HEK293T (cell line): ENCODE measurements around the gene CTH.

ENCODE experiments used
- CTCF ChIA-PET: fragments of 350-600 bp; formaldehyde crosslinking; extraction: SDS; loops from one replicate; lab custom pipeline; 2021; ENCODE audit warnings: antibody characterized with exemption, inconsistent platforms; lab: Yijun Ruan, JAX
- POLR2A ChIA-PET: fragments of 350-600 bp; formaldehyde crosslinking; extraction: SDS; loops from one replicate; lab custom pipeline; 2020; ENCODE audit warnings: antibody characterized with exemption, inconsistent platforms; lab: Yijun Ruan, JAX
- DNase-seq: peaks from one replicate; pipeline ENCODE4 v3.0.0; 2012; ENCODE audit warnings: mixed read lengths; ENCODE audit errors: extremely low spot score
- ARNT ChIP-seq: fragments of 450-650 bp; IDR thresholded peaks from 2 replicates; pipeline ENCODE4 v1.6.1; 2017; ENCODE audit warnings: mild to moderate bottlenecking
- BHLHE40 ChIP-seq: fragments of 450-650 bp; IDR thresholded peaks from 2 replicates; pipeline ENCODE4 v1.6.1; 2016; ENCODE audit warnings: mild to moderate bottlenecking, moderate library complexity, borderline replicate concordance
- CTBP1 ChIP-seq: fragments of 450-650 bp; IDR thresholded peaks from 2 replicates; pipeline ENCODE4 v1.6.1; 2016; ENCODE audit warnings: borderline replicate concordance
- ELF4 ChIP-seq: fragments of 450-650 bp; IDR thresholded peaks from 2 replicates; pipeline ENCODE4 v1.6.1; 2017; ENCODE audit warnings: antibody characterized with exemption
- FOXA1 ChIP-seq: fragments of 450-650 bp; IDR thresholded peaks from 2 replicates; pipeline ENCODE4 v1.6.1; 2016; ENCODE audit warnings: mild to moderate bottlenecking
- FOXK2 ChIP-seq: fragments of 450-650 bp; IDR thresholded peaks from 2 replicates; pipeline ENCODE4 v1.6.1; 2016; ENCODE audit warnings: mild to moderate bottlenecking
- FOXM1 ChIP-seq: fragments of 450-650 bp; IDR thresholded peaks from 2 replicates; pipeline ENCODE4 v1.6.1; 2017; ENCODE audit warnings: mild to moderate bottlenecking, borderline replicate concordance
- HDGF ChIP-seq: fragments of 450-650 bp; IDR thresholded peaks from 2 replicates; pipeline ENCODE4 v1.6.1; 2017; ENCODE audit warnings: antibody characterized with exemption, borderline replicate concordance
- L3MBTL2 ChIP-seq: fragments of 450-650 bp; conservative IDR thresholded peaks from 2 replicates; pipeline ENCODE4 v1.6.1; 2016; ENCODE audit warnings: mild to moderate bottlenecking
- LEF1 ChIP-seq: fragments of 450-650 bp; IDR thresholded peaks from 2 replicates; pipeline ENCODE4 v1.6.1; 2017; ENCODE audit warnings: mild to moderate bottlenecking, borderline replicate concordance
- NFRKB ChIP-seq: fragments of 450-650 bp; IDR thresholded peaks from 2 replicates; pipeline ENCODE4 v1.6.1; 2016; ENCODE audit warnings: mild to moderate bottlenecking, moderate library complexity
- PKNOX1 ChIP-seq: fragments of 450-650 bp; IDR thresholded peaks from 2 replicates; pipeline ENCODE4 v1.6.1; 2016
- SP1 ChIP-seq: fragments of 450-650 bp; IDR thresholded peaks from 2 replicates; pipeline ENCODE4 v1.6.1; 2017
- SUZ12 ChIP-seq: fragments of 450-650 bp; IDR thresholded peaks from 2 replicates; pipeline ENCODE4 v1.6.1; 2016; ENCODE audit warnings: mild to moderate bottlenecking
- TARDBP ChIP-seq: fragments of 450-650 bp; IDR thresholded peaks from 2 replicates; pipeline ENCODE4 v1.6.1; 2016
- ZNF384 ChIP-seq: fragments of 450-650 bp; IDR thresholded peaks from 2 replicates; pipeline ENCODE4 v1.6.1; 2016

Gene CTH

GRCh38 chr1:70427976-70428375 lies 16.9 kb downstream of the CTH start:
- no peak for TF ChIP-seq SUZ12
- no peak for TF ChIP-seq HDGF
- TF ChIP-seq FOXM1 = no peak
- no peak for TF ChIP-seq SP1
- no peak for TF ChIP-seq FOXA1
- TF ChIP-seq FOXK2 = no peak
- no peak for TF ChIP-seq L3MBTL2
- TF ChIP-seq NFRKB = no peak
- no peak for TF ChIP-seq ARNT
- TF ChIP-seq TARDBP = no peak
- no peak for TF ChIP-seq ELF4
- no peak for TF ChIP-seq LEF1
- no peak for TF ChIP-seq BHLHE40
- DNase-seq = no peak
- ChIA-PET CTCF (no interaction called here), POLR2A (no interaction called here)

DNA sequence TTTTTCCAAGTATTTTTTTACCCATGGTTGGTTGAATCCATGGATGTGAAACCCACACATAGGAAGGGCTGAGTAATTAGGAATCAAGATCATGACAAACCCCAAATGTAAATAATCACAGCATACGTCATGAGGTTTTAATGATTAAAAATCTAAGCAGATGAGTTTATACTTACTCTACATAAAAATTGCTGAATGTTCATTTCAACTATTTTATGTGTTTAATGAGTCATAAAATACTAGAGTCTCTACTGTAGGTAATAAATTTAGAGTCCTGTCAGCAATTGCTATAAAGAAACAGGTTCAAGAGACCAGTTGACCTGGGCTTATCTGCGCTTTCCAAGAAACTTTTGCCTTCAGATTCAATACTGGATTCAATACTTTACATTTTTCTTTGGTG lies 18.2 kb downstream of the CTH start:
- TF ChIP-seq SP1 = no peak
- TF ChIP-seq FOXM1 = no peak
- TF ChIP-seq FOXA1 = no peak
- TF ChIP-seq BHLHE40 = no peak
- TF ChIP-seq LEF1 = no peak
- TF ChIP-seq ARNT = no peak
- TF ChIP-seq NFRKB = no peak
- TF ChIP-seq ELF4 = no peak
- TF ChIP-seq PKNOX1 = peak; percentile 58
- CTCF ChIA-PET = no interaction called here
- POLR2A ChIA-PET = interaction anchor here (0.7 kb wide), 1 partner anchor 19 kb away, joined by 3 read pairs; no protein-coding TSS in a partner anchor
- DNase-seq = no peak

DNA sequence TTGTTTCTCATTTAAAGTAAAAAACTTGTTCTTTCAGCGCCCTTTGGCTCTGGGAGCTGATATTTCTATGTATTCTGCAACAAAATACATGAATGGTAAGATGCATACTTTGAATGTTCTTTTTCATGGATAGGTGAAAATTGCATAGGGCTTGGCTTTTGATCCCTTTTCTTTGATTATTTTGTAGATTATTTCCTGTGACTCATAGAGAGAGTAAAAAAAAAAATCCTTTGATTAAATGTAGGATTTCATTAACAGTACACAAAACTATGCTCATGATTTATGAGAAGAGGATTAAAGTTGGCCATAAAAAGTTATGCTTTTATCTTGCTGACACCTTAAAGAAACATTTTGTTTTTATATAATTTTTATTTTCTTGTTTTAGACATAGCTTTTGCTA lies 18.7 kb downstream of the CTH start:
- TF ChIP-seq BHLHE40 = no peak
- no peak for TF ChIP-seq L3MBTL2
- TF ChIP-seq NFRKB = no peak
- TF ChIP-seq HDGF = no peak
- no peak for TF ChIP-seq TARDBP
- TF ChIP-seq SP1 = no peak
- TF ChIP-seq CTBP1 = no peak
- no peak for TF ChIP-seq ZNF384
- TF ChIP-seq PKNOX1 = no peak
- no peak for TF ChIP-seq ARNT
- POLR2A ChIA-PET = interaction anchor here (0.7 kb wide), 1 partner anchor 20 kb away, joined by 3 read pairs; no protein-coding TSS in a partner anchor
- CTCF ChIA-PET = interaction anchor here (0.6 kb wide), 1 partner anchor 114 kb away, joined by 3 read pairs; no protein-coding TSS in a partner anchor
- DNase-seq = no peak

DNA sequence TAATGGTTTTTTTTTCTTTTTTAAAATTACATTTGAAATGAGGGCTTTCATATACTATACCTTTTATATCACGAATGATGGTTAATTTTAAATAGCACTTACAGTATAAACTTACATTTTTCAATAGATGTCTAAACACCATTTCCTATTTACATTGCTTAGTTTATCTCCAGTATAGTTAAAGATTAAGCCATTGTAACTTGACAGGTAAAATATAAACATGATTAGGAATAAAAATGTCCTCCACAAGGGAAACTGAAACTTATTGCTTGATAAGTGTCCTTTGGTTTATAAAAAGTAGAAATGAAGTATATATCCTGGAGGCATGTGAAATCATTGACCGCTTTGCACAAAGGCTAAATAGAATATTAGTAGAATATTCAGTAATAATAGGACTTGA lies 20.2 kb downstream of the CTH start:
- ChIA-PET CTCF (interaction anchor here (0.6 kb wide), 1 partner anchor 35 kb away, joined by 3 read pairs; no protein-coding TSS in a partner anchor), POLR2A (interaction anchor here (2.8 kb wide), 1 partner anchor 20 kb away, joined by 7 read pairs; the partner anchor contains the start of gene CTH)
- TF ChIP-seq PKNOX1 (no peak), LEF1 (no peak), CTBP1 (no peak), TARDBP (no peak), ELF4 (no peak), ZNF384 (no peak), FOXK2 (no peak), FOXA1 (no peak), HDGF (no peak), NFRKB (no peak), FOXM1 (no peak), ARNT (no peak), SUZ12 (no peak), BHLHE40 (no peak), L3MBTL2 (no peak), SP1 (no peak)
- DNase-seq = no peak

DNA sequence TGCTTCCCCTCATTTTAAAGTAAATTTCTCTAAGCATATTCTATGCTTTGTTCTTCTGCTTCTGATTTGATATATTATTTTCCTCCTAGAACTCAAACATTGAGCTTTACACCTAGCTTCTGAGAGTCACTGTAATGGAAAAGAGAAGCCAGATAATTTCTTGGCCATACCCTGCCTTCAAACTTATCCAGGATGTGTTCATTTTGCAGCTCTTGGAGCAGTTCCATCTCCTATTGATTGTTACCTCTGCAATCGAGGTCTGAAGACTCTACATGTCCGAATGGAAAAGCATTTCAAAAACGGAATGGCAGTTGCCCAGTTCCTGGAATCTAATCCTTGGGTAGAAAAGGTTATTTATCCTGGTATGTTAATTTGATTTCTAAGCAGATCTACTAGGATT lies 20.8 kb downstream of the CTH start:
- DNase-seq = no peak
- no peak for TF ChIP-seq FOXA1
- TF ChIP-seq BHLHE40 = no peak
- TF ChIP-seq ARNT = no peak
- CTCF ChIA-PET = no interaction called here
- POLR2A ChIA-PET = interaction anchor here (2.8 kb wide), 1 partner anchor 21 kb away, joined by 7 read pairs; the partner anchor contains the start of gene CTH

DNA sequence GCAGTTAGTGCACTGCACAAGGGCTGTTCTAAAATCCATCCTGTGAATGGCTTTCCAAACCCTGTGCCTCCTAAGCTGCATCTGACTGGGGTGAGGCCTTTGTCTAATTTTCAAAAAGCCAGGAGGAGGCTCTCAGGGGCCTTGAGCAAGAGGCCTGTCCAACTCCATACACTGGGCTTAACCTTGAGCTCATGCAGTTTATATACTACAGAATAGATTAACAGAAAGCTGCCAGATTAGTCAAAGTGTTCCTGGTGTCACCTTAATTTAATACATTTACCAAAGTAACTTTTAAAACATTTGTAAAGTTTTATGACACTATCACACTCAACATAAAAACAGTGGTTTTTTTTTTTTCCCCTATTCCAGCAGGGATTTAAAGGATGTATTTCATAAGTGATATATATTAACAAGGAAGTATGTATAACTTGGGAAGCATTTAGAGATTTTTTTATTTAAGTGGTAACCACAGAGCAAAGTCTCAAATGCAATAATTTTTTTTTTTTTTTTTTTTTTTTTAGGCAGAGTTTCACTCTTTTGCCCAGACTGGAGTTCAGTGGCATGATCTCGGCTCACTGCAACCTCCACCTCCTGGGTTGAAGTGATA lies 23.3 kb downstream of the CTH start:
- no peak for DNase-seq
- POLR2A ChIA-PET = interaction anchor here (1.9 to 2.8 kb wide), 2 partner anchors 23 to 24 kb away, joined by 5 to 7 read pairs; partner anchors contain the start of gene CTH
- CTCF ChIA-PET = no interaction called here
- 0 out of 2 replicates have a peak, but pooled peaks have one; percentile 5 for TF ChIP-seq ZNF384
- no peak for TF ChIP-seq PKNOX1
